Panc1 (cell line): ENCODE measurements around the gene OR9Q2.

ENCODE experiments used
- CTCF ChIP-seq: fragments of 450-650 bp; IDR thresholded peaks from 2 replicates; pipeline ENCODE4 v1.5.1; 2017; ENCODE audit warnings: mild to moderate bottlenecking
- POLR2AphosphoS5 ChIP-seq: IDR thresholded peaks from 2 replicates; pipeline ENCODE4 v1.6.1; 2012; ENCODE audit warnings: mild to moderate bottlenecking, low read depth, low read length, moderate library complexity
- REST ChIP-seq, 2 experiments: IDR thresholded peaks; 2 replicates each; pipeline ENCODE4 v1.6.1; 2011 to 2012; ENCODE audit warnings: low read depth in 2 of 2, control low read depth in 1 of 2, low read length in 1 of 2, mild to moderate bottlenecking in 1 of 2, moderate library complexity in 1 of 2; ENCODE audit not compliant: insufficient read depth in 1 of 2

GRCh38 chr11:58177409-58178054 is 11.3 kb upstream of the OR9Q2 start:
- no peak for TF ChIP-seq CTCF
- no peak for TF ChIP-seq POLR2AphosphoS5
- TF ChIP-seq REST (IDR thresholded peaks at IDR 0.05; ENCODE audit: insufficient read depth in 1 of 2, low read depth in 2 of 2, low read length in 1 of 2), result no peak
